ENCODE results near the gene NEGR1.

DNA sequence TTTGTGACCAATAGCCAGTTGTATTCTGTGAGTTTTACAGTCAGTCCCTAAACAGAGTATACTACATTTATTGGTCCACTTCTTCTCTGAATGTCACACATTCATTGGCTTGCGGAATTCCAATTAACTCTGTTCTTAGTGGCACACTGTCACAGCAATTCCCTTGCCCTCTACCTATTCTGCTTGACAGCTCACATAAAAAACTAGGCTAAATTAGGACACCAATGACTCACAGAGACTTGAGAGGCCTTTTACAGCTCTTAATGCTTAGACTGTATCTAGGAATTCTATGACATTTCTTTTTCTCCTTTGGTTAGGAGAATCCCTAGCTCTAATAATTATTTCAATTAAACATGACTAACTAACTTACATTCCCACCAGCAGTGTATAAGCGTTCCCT lies 104.1 kb downstream of the NEGR1 start:
- no peak for TF ChIP-seq EZH2 (IDR thresholded peaks at IDR 0.05; ENCODE audit: borderline replicate concordance)
- no peak for TF ChIP-seq CTCF (IDR thresholded peaks at IDR 0.05; ENCODE audit: poor library complexity)

All from hepatocyte (in vitro differentiated cells).